GM12875 (cell line): Measurements from ENCODE around the gene GRM4.

ENCODE experiments used
- H3K4me3 ChIP-seq: one replicate; pipeline ENCODE4 v1.5.1; 2011; ENCODE audit warnings: low read depth, low read length, control low read depth
- CTCF ChIP-seq: IDR thresholded peaks from 2 replicates; pipeline ENCODE4 v1.5.1; 2011; ENCODE audit warnings: low read depth, mild to moderate bottlenecking, control low read depth, inconsistent platforms, low read length, moderate library complexity, borderline replicate concordance; ENCODE audit not compliant: insufficient read depth

The GRM4 gene

DNA sequence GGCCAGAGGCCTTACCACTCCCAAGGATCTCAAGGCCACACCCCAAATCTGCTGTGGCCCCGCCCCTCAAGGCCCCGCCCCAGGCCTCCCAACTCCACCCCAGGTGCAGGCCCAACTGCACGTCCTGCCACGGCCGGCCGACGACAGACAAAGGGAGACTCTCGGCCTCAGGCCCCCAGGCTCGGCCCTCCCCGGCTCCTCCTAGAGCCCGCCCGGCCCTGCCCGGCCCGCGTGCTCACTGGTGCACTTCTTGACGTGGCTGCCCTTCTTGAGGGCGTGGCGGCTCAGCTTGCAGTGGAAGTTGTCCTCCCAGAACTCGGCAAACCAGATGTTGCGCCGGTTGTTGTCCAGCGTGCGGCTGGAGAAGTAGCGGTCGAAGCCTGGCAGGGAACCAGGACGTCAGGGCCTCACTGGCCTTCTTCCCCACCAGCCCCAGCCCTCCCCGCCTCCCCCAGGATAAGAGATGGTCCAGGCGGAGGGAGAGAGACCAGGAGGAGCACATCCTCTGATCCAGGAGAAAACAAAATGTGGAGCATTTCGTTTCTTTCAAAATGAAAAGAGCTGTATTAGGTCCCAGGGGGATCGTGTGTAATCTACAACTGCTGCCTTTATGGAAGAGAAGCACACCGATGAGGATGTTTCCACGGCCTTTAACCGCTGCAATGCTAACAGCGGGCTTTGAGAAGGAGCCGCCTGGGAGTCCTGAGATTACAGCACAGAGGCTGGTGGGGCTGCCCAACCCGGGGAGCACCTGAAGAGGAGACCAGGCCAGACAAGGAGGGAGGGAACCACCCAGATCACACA lies 89.4 kb downstream of the GRM4 start:
- no peak overlapping the region for H3K4me3 ChIP-seq
- no peak for TF ChIP-seq CTCF

- peak; percentile 93 for TF ChIP-seq CTCF
- H3K4me3 ChIP-seq, result no peak overlapping the region
These were observed 90.5 kb downstream of the GRM4 start for GRCh38 chr6:34055223-34055933.

DNA sequence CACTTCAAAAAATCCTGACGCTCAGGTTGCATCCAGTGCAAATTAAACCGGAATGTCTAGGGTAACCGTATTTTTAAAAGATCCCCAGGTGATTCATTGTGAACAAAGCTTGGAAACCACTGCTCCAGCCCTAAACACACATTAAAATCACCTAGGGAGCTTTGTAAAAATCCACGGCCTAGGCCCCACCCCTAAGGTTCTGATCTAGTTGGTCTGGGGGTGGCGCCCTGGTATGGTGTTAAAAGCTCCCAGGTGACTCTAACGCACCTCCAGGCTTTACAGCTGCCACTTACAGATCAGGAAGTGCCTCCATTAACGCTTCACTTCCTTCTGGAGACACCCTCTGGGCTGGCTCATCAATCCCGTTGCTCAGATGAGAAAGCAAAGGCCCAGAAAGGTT lies 92.2 kb downstream of the GRM4 start:
- no peak overlapping the region for H3K4me3 ChIP-seq
- TF ChIP-seq CTCF, result no peak

DNA sequence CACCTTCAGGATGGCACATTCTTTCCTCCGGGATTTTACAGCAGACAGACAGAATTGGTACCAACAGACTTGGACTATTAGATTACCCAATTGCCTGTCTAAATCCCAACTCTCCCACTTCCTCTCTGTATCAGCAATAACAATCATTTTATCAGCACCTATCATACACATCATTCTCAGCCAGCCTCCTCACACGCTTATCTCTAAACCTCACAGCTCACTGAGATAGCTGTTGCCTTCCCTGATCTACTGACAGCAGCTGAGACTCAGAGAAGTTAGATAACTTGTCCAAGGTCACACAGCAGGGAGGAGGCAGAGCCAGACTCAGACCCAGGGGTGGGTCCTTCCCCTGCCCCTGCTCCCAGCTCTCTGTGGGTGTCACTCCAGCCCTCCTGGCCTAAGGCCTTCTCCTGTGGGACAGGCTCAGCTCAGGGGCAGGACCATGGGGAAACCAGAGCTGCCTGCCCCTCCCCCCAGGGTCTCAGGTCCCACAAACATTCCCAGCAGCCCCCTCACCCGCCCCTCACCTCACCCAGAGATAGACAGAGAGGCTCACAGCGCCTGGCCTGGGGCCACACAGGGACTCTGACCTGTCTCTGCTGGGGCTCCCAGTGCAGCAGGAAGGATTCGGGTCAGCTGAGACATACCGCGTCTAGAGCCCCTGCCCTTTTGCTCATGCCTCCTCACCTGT lies 92.8 kb downstream of the GRM4 start:
- no peak overlapping the region for H3K4me3 ChIP-seq
- no peak for TF ChIP-seq CTCF

GRCh38 chr6:34052071-34052825 lies 93.6 kb downstream of the GRM4 start:
- no peak for TF ChIP-seq CTCF
- H3K4me3 ChIP-seq, result no peak overlapping the region

DNA sequence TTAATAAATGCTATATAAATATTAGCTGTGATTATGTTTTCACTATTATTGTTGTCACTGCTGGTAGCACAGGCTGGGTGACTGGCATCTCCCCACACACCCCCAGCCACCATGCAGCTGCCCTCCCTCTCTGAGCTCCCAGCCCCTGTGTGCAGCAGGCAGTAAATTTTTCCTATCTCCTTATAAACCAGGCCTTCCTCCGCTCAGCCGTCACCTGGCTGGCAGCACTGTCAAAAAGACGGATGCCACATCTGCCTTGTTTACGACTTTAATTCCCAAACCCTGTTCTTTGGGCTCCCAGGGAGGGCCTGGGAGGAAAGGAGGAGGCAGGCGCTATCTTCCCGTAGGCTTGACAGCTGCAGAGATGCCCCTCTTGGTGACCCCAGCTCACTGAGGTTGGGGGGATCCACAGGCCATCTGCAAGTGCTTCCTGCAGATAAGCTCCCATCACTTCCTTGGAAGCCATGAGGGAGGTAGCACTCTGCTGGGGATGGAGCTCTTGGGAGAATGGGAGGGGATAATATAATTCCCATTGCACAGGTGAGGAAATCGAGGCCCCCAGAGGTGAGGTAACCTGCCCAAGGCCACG lies 94.5 kb downstream of the GRM4 start:
- TF ChIP-seq CTCF, result no peak
- no peak overlapping the region for H3K4me3 ChIP-seq
